T-helper 2 cell treated with Interferon-gamma antibody and Interleukin-4, amounts not matched to agents 100 ng/mL and 5 ng/mL, for 36 hours (primary cell): Measurements from ENCODE around the gene HS2ST1. TPM values are rescaled to one million over a fixed set of nuclear protein-coding genes. Genes with fewer than 3 reads are reported as not detected.
"Not testable (repeated sequence)": the region's sequence is repeated elsewhere in the genome, so short reads cannot be mapped to it uniquely, and the experiment has no call there.

Experiments used
- intact Hi-C: fragments of 100-400 bp; cut with micrococcal nuclease; formaldehyde crosslinking; loops from one replicate; pipeline ENCODE4 v1.15.1; 2023
- total RNA-seq: library from RNA; stranded (reverse); gene quantifications from 2 replicates; pipeline ENCODE4 v1.2.3, GENCODE V29; 2022

The HS2ST1 gene
- total RNA-seq, 1 donor from 2014 or later = 17.1 TPM

GRCh38 chr1:87053446-87053845, 139.0 kb downstream of the HS2ST1 start:
- intact Hi-C loops = no loop called here

- intact Hi-C loops = no loop called here
Measured at GRCh38 chr1:87056974-87057373, 142.5 kb downstream of the HS2ST1 start.

- intact Hi-C loops = no loop called here
Measured at GRCh38 chr1:87058343-87058649, 143.9 kb downstream of the HS2ST1 start.

- intact Hi-C loops = no loop called here
Measured at GRCh38 chr1:87061742-87062156, 147.3 kb downstream of the HS2ST1 start.

GRCh38 chr1:87062687-87063086, 148.3 kb downstream of the HS2ST1 start:
- intact Hi-C loops = no loop called here

GRCh38 chr1:87064309-87064708, 149.9 kb downstream of the HS2ST1 start:
- intact Hi-C loops = no loop called here

GRCh38 chr1:87064986-87065385, 150.6 kb downstream of the HS2ST1 start:
- intact Hi-C loops = no loop called here

GRCh38 chr1:87066708-87067107, 152.3 kb downstream of the HS2ST1 start:
- intact Hi-C loops = not testable (repeated sequence)

- intact Hi-C loops = no loop called here
Measured at GRCh38 chr1:87072411-87072810, 158.0 kb downstream of the HS2ST1 start.

- intact Hi-C loops = no loop called here
Measured at GRCh38 chr1:87072904-87073303, 158.5 kb downstream of the HS2ST1 start.

GRCh38 chr1:87074001-87074795, 159.8 kb downstream of the HS2ST1 start:
- intact Hi-C loops = no loop called here

- intact Hi-C loops = no loop called here
Measured at GRCh38 chr1:87077959-87078639, 163.7 kb downstream of the HS2ST1 start.

GRCh38 chr1:87084244-87084836, 169.9 kb downstream of the HS2ST1 start:
- intact Hi-C loops = loop anchor here (1.0 to 10.0 kb wide), 5 partner anchors 37 to 580 kb away; partner anchors contain the start of genes HS2ST1, SELENOF and SH3GLB1

- intact Hi-C loops = loop anchor here (10.0 kb wide), 2 partner anchors 381 to 581 kb away; partner anchors contain the start of gene SH3GLB1
Measured at GRCh38 chr1:87086120-87086519, 171.7 kb downstream of the HS2ST1 start.

- intact Hi-C loops = loop anchor here (10.0 kb wide), 2 partner anchors 384 to 584 kb away; partner anchors contain the start of gene SH3GLB1
Measured at GRCh38 chr1:87089070-87089736, 174.8 kb downstream of the HS2ST1 start.

- intact Hi-C loops = loop anchor here (10.0 kb wide), 2 partner anchors 385 to 585 kb away; partner anchors contain the start of gene SH3GLB1
Measured at GRCh38 chr1:87089823-87090222, 175.4 kb downstream of the HS2ST1 start.

GRCh38 chr1:87091425-87091824, 177.0 kb downstream of the HS2ST1 start:
- intact Hi-C loops = no loop called here

- intact Hi-C loops = no loop called here
Measured at GRCh38 chr1:87092846-87093245, 178.4 kb downstream of the HS2ST1 start.

- intact Hi-C loops = no loop called here
Measured at GRCh38 chr1:87093286-87093685, 178.9 kb downstream of the HS2ST1 start.

- intact Hi-C loops = no loop called here
Measured at GRCh38 chr1:87094238-87094637, 179.8 kb downstream of the HS2ST1 start.

- intact Hi-C loops = no loop called here
Measured at GRCh38 chr1:87100271-87100670, 185.8 kb downstream of the HS2ST1 start.

GRCh38 chr1:87103074-87103473, 188.6 kb downstream of the HS2ST1 start:
- intact Hi-C loops = no loop called here
